GM18508 (cell line): ENCODE results near the gene C4B.
"Not testable (repeated sequence)": the region's sequence is repeated elsewhere in the genome, so short reads cannot be mapped to it uniquely, and the experiment has no call there.

Experiments used
- ATAC-seq: cut with Tn5 transposase; IDR thresholded peaks from one replicate; pipeline ENCODE4 v1.9.1; 2021; ENCODE audit warnings: moderate number of reproducible peaks; ENCODE audit not compliant: insufficient read depth, unreplicated experiment

C4B gene

GRCh38 chr6:32047855-32048766 is 33.5 kb downstream of the C4B start:
- no peak for ATAC-seq

GRCh38 chr6:32049149-32049548 is 34.6 kb downstream of the C4B start:
- not testable (repeated sequence) for ATAC-seq

- not testable (repeated sequence) for ATAC-seq
Observed at GRCh38 chr6:32049736-32050135, 35.1 kb downstream of the C4B start.

- ATAC-seq, result no peak
Observed at GRCh38 chr6:32050562-32050961, 36.0 kb downstream of the C4B start.

- ATAC-seq, result not testable (repeated sequence)
Observed at GRCh38 chr6:32052626-32053025, 38.0 kb downstream of the C4B start.

- not testable (repeated sequence) for ATAC-seq
Observed at GRCh38 chr6:32053314-32053713, 38.7 kb downstream of the C4B start.

- not testable (repeated sequence) for ATAC-seq
Observed at GRCh38 chr6:32055756-32056155, 41.2 kb downstream of the C4B start.

- ATAC-seq, result no peak
Observed at GRCh38 chr6:32056254-32056653, 41.7 kb downstream of the C4B start.

- no peak for ATAC-seq
Observed at GRCh38 chr6:32057966-32058365, 43.4 kb downstream of the C4B start.

GRCh38 chr6:32058511-32058963 is 43.9 kb downstream of the C4B start:
- ATAC-seq, result no peak

GRCh38 chr6:32060966-32061655 is 46.5 kb downstream of the C4B start:
- ATAC-seq, result no peak

- ATAC-seq, result no peak
Observed at GRCh38 chr6:32064706-32065105, 50.1 kb downstream of the C4B start.

GRCh38 chr6:32067521-32067920 is 52.9 kb downstream of the C4B start:
- not testable (repeated sequence) for ATAC-seq

GRCh38 chr6:32068315-32068714 is 53.7 kb downstream of the C4B start:
- ATAC-seq, result not testable (repeated sequence)

- no peak for ATAC-seq
Observed at GRCh38 chr6:32068867-32069266, 54.3 kb downstream of the C4B start.

GRCh38 chr6:32069460-32069859 is 54.9 kb downstream of the C4B start:
- no peak for ATAC-seq

GRCh38 chr6:32069878-32070515 is 55.4 kb downstream of the C4B start:
- ATAC-seq, result no peak

GRCh38 chr6:32070814-32071543 is 56.4 kb downstream of the C4B start:
- no peak for ATAC-seq

GRCh38 chr6:32073101-32073500 is 58.5 kb downstream of the C4B start:
- ATAC-seq, result no peak

- ATAC-seq, result no peak
Observed at GRCh38 chr6:32073613-32074012, 59.0 kb downstream of the C4B start.
